Endothelial cell of umbilical vein (primary cell): ENCODE results near the gene IFNA14.

ENCODE experiments used
- EZH2 ChIP-seq: IDR thresholded peaks from 2 replicates; pipeline ENCODE4 v1.6.1; 2012; ENCODE audit warnings: borderline replicate concordance, low read depth, mild to moderate bottlenecking, moderate library complexity, low read length, inconsistent platforms; ENCODE audit not compliant: severe bottlenecking
- FOS ChIP-seq: IDR thresholded peaks from 2 replicates; pipeline ENCODE4 v1.6.1; 2011; ENCODE audit warnings: mild to moderate bottlenecking, low read length, moderate library complexity, borderline replicate concordance; ENCODE audit not compliant: insufficient read depth
- JUN ChIP-seq: IDR thresholded peaks from 2 replicates; pipeline ENCODE4 v1.6.1; 2011; ENCODE audit warnings: borderline replicate concordance, low read depth; ENCODE audit not compliant: insufficient read length, insufficient read depth
- POLR2A ChIP-seq: IDR thresholded peaks from 2 replicates; pipeline ENCODE4 v1.6.1; 2012; ENCODE audit warnings: low read depth, mild to moderate bottlenecking, control low read depth, low read length
- POLR2AphosphoS5 ChIP-seq: IDR thresholded peaks from 2 replicates; pipeline ENCODE4 v1.6.1; 2012; ENCODE audit warnings: low read depth, mild to moderate bottlenecking, control low read depth, low read length, moderate library complexity; ENCODE audit not compliant: insufficient read depth
- TF ChIP-seq, protein P1 (sequence below), 2 donors: IDR thresholded peaks; 1 replicate in 1 of 2; 2 replicates in 1 of 2; pipeline ENCODE4 v1.5.1; 2011; ENCODE audit warnings: low read length in 2 of 2, mild to moderate bottlenecking in 2 of 2, moderate library complexity in 2 of 2, control low read depth in 1 of 2, inconsistent platforms in 1 of 2, low read depth in 1 of 2; ENCODE audit not compliant: insufficient read depth in 1 of 2; ENCODE audit errors: extremely low read depth in 1 of 2

DNA sequence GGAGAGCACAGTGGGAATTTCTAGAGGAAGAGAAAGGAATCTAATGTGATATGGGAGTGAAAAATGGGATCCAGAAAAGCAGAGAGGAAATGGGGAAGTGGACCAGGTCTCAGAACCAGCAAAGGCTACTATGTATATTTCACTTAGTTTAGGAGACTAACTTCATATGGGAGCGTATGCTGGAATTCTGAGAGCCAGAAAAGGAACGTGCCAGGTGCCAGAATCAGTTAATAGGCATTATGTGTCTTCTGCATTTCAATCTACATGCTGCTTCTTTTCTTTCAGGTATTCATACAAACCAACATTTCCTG lies 28.5 kb upstream of the IFNA14 start:
- TF ChIP-seq, protein P1, sequence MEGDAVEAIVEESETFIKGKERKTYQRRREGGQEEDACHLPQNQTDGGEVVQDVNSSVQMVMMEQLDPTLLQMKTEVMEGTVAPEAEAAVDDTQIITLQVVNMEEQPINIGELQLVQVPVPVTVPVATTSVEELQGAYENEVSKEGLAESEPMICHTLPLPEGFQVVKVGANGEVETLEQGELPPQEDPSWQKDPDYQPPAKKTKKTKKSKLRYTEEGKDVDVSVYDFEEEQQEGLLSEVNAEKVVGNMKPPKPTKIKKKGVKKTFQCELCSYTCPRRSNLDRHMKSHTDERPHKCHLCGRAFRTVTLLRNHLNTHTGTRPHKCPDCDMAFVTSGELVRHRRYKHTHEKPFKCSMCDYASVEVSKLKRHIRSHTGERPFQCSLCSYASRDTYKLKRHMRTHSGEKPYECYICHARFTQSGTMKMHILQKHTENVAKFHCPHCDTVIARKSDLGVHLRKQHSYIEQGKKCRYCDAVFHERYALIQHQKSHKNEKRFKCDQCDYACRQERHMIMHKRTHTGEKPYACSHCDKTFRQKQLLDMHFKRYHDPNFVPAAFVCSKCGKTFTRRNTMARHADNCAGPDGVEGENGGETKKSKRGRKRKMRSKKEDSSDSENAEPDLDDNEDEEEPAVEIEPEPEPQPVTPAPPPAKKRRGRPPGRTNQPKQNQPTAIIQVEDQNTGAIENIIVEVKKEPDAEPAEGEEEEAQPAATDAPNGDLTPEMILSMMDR (IDR thresholded peaks at IDR 0.05; ENCODE audit: extremely low read depth in 1 of 2, insufficient read depth in 1 of 2, low read depth in 1 of 2, low read length in 2 of 2) = no peak
- TF ChIP-seq POLR2A (no peak), POLR2AphosphoS5 (no peak), FOS (no peak), EZH2 (no peak), JUN (no peak)
